Measurements from ENCODE around the gene GRHL1.

GRHL1 gene

GRCh38 chr2:9944330-9944758 lies 7.1 kb upstream of the GRHL1 start:
- WGBS (ENCODE audit: extremely low coverage, insufficient coverage, insufficient read length): no CpG with 5 or more reads among the region's 3 CpGs
- Histone ChIP-seq H3K23ac (ENCODE audit: low read length) (no peak overlapping the region), H3K18ac (ENCODE audit: low read length) (no peak overlapping the region)

GRCh38 chr2:9945596-9945995 lies 5.9 kb upstream of the GRHL1 start:
- Histone ChIP-seq H3K79me2 (ENCODE audit: control insufficient read depth, insufficient read depth, low read length, poor library complexity) (peaks cover under 1% of the 10 kb centered on the region), H2BK12ac (ENCODE audit: low read length) (no peak overlapping the region), H3K27ac (ENCODE audit: low read depth, low read length) (no peak overlapping the region), H2AFZ (ENCODE audit: insufficient read depth, low read length, poor library complexity) (no peak overlapping the region), H3K9me3 (ENCODE audit: insufficient read depth, low read depth, low read length) (no peaks in the 10 kb centered on the region), H3K23ac (ENCODE audit: low read length) (no peak overlapping the region), H2AK5ac (ENCODE audit: low read length) (no peak overlapping the region), H3K4me1 (ENCODE audit: control insufficient read depth in 1 of 2, insufficient read depth in 2 of 2, low read length in 2 of 2) (peaks cover 15 to 17% of the 10 kb centered on the region in 2 experiments), H3K18ac (ENCODE audit: low read length) (no peak overlapping the region), H2BK5ac (ENCODE audit: low read depth, low read length, poor library complexity) (no peak overlapping the region), H3K27me3 (ENCODE audit: insufficient read depth, low read length) (no peaks in the 10 kb centered on the region), H3K4me3 (ENCODE audit: low read depth, low read length) (no peak overlapping the region), H3K9ac (ENCODE audit: low read length) (no peak overlapping the region), H4K8ac (ENCODE audit: low read depth, low read length) (no peak overlapping the region), H3K4ac (ENCODE audit: low read depth, low read length) (no peak overlapping the region), H3K14ac (ENCODE audit: low read length) (no peak overlapping the region), H3K79me1 (ENCODE audit: low read length) (peaks cover 6% of the 10 kb centered on the region), H4K12ac (ENCODE audit: low read depth, low read length) (no peak overlapping the region), H4K91ac (ENCODE audit: low read depth, low read length) (no peak overlapping the region), H3K4me2 (ENCODE audit: low read length) (no peak overlapping the region), H3K36me3 (ENCODE audit: control insufficient read depth in 1 of 2, insufficient read depth in 2 of 2, low read length in 2 of 2) (no peaks in the 10 kb centered on the region), H2BK120ac (ENCODE audit: insufficient read depth, low read length, poor library complexity) (no peak overlapping the region)
- no CpG with 5 or more reads among the region's 7 CpGs for WGBS (ENCODE audit: extremely low coverage, insufficient coverage, insufficient read length)
- peak; percentile 57 to 75 for DNase-seq

More at GRCh38 chr2:9944330-9944758, 7.1 kb upstream of the GRHL1 start:
- Histone ChIP-seq H3K4ac (ENCODE audit: low read depth, low read length) (no peak overlapping the region), H3K27me3 (ENCODE audit: insufficient read depth, low read length) (no peaks in the 10 kb centered on the region), H4K12ac (ENCODE audit: low read depth, low read length) (no peak overlapping the region), H3K27ac (ENCODE audit: low read depth, low read length) (no peak overlapping the region), H2BK120ac (ENCODE audit: insufficient read depth, low read length, poor library complexity) (no peak overlapping the region), H3K4me3 (ENCODE audit: low read depth, low read length) (no peak overlapping the region), H3K79me2 (ENCODE audit: control insufficient read depth, insufficient read depth, low read length, poor library complexity) (no peaks in the 10 kb centered on the region), H2AK5ac (ENCODE audit: low read length) (no peak overlapping the region), H3K4me2 (ENCODE audit: low read length) (no peak overlapping the region), H4K91ac (ENCODE audit: low read depth, low read length) (no peak overlapping the region), H4K8ac (ENCODE audit: low read depth, low read length) (no peak overlapping the region), H3K79me1 (ENCODE audit: low read length) (no peaks in the 10 kb centered on the region), H3K4me1 (ENCODE audit: control insufficient read depth in 1 of 2, insufficient read depth in 2 of 2, low read length in 2 of 2) (peaks cover 14 to 17% of the 10 kb centered on the region in 2 experiments), H3K9ac (ENCODE audit: low read length) (no peak overlapping the region), H3K36me3 (ENCODE audit: control insufficient read depth in 1 of 2, insufficient read depth in 2 of 2, low read length in 2 of 2) (no peaks in the 10 kb centered on the region), H2BK5ac (ENCODE audit: low read depth, low read length, poor library complexity) (no peak overlapping the region), H3K9me3 (ENCODE audit: insufficient read depth, low read depth, low read length) (no peaks in the 10 kb centered on the region), H2AFZ (ENCODE audit: insufficient read depth, low read length, poor library complexity) (no peak overlapping the region), H3K14ac (ENCODE audit: low read length) (no peak overlapping the region), H2BK12ac (ENCODE audit: low read length) (no peak overlapping the region)
- DNase-seq: peak; percentile 33 to 76

GRCh38 chr2:9946076-9946475 lies 5.4 kb upstream of the GRHL1 start:
- Histone ChIP-seq H3K9me3 (ENCODE audit: insufficient read depth, low read depth, low read length) (no peaks in the 10 kb centered on the region), H3K23ac (ENCODE audit: low read length) (no peak overlapping the region), H3K79me1 (ENCODE audit: low read length) (peaks cover 10% of the 10 kb centered on the region), H2BK120ac (ENCODE audit: insufficient read depth, low read length, poor library complexity) (no peak overlapping the region), H2AFZ (ENCODE audit: insufficient read depth, low read length, poor library complexity) (no peak overlapping the region), H3K4ac (ENCODE audit: low read depth, low read length) (no peak overlapping the region), H3K4me2 (ENCODE audit: low read length) (no peak overlapping the region), H3K27ac (ENCODE audit: low read depth, low read length) (no peak overlapping the region), H2BK5ac (ENCODE audit: low read depth, low read length, poor library complexity) (no peak overlapping the region), H2AK5ac (ENCODE audit: low read length) (no peak overlapping the region), H4K8ac (ENCODE audit: low read depth, low read length) (no peak overlapping the region), H3K4me3 (ENCODE audit: low read depth, low read length) (no peak overlapping the region), H3K18ac (ENCODE audit: low read length) (no peak overlapping the region), H3K36me3 (ENCODE audit: control insufficient read depth in 1 of 2, insufficient read depth in 2 of 2, low read length in 2 of 2) (no peaks in the 10 kb centered on the region), H3K4me1 (ENCODE audit: control insufficient read depth in 1 of 2, insufficient read depth in 2 of 2, low read length in 2 of 2) (peaks cover 11 to 13% of the 10 kb centered on the region in 2 experiments), H3K79me2 (ENCODE audit: control insufficient read depth, insufficient read depth, low read length, poor library complexity) (peaks cover 5% of the 10 kb centered on the region), H3K14ac (ENCODE audit: low read length) (no peak overlapping the region), H4K12ac (ENCODE audit: low read depth, low read length) (no peak overlapping the region), H3K9ac (ENCODE audit: low read length) (no peak overlapping the region), H3K27me3 (ENCODE audit: insufficient read depth, low read length) (no peaks in the 10 kb centered on the region), H4K91ac (ENCODE audit: low read depth, low read length) (no peak overlapping the region), H2BK12ac (ENCODE audit: low read length) (no peak overlapping the region)
- no peak for DNase-seq
- no CpG with 5 or more reads among the region's 7 CpGs for WGBS (ENCODE audit: extremely low coverage, insufficient coverage, insufficient read length)

GRCh38 chr2:9946818-9947217 lies 4.7 kb upstream of the GRHL1 start:
- Histone ChIP-seq H3K79me2 (ENCODE audit: control insufficient read depth, insufficient read depth, low read length, poor library complexity) (peaks cover 5% of the 10 kb centered on the region), H3K4ac (ENCODE audit: low read depth, low read length) (no peak overlapping the region), H3K23ac (ENCODE audit: low read length) (no peak overlapping the region), H2BK5ac (ENCODE audit: low read depth, low read length, poor library complexity) (no peak overlapping the region), H2AK5ac (ENCODE audit: low read length) (no peak overlapping the region), H3K9me3 (ENCODE audit: insufficient read depth, low read depth, low read length) (no peaks in the 10 kb centered on the region), H3K36me3 (ENCODE audit: control insufficient read depth in 1 of 2, insufficient read depth in 2 of 2, low read length in 2 of 2) (no peaks in the 10 kb centered on the region), H3K4me1 (ENCODE audit: control insufficient read depth in 1 of 2, insufficient read depth in 2 of 2, low read length in 2 of 2) (peaks cover 7 to 8% of the 10 kb centered on the region in 2 experiments), H3K4me3 (ENCODE audit: low read depth, low read length) (no peak overlapping the region), H4K91ac (ENCODE audit: low read depth, low read length) (no peak overlapping the region), H3K27ac (ENCODE audit: low read depth, low read length) (no peak overlapping the region), H3K18ac (ENCODE audit: low read length) (no peak overlapping the region), H2BK12ac (ENCODE audit: low read length) (no peak overlapping the region), H4K12ac (ENCODE audit: low read depth, low read length) (no peak overlapping the region), H3K4me2 (ENCODE audit: low read length) (no peak overlapping the region), H3K9ac (ENCODE audit: low read length) (no peak overlapping the region), H3K27me3 (ENCODE audit: insufficient read depth, low read length) (no peaks in the 10 kb centered on the region), H3K79me1 (ENCODE audit: low read length) (peaks cover 13% of the 10 kb centered on the region), H2BK120ac (ENCODE audit: insufficient read depth, low read length, poor library complexity) (no peak overlapping the region), H3K14ac (ENCODE audit: low read length) (no peak overlapping the region), H4K8ac (ENCODE audit: low read depth, low read length) (no peak overlapping the region), H2AFZ (ENCODE audit: insufficient read depth, low read length, poor library complexity) (no peak overlapping the region)
- peak; percentile 66 to 68 for DNase-seq
- no CpG with 5 or more reads among the region's 5 CpGs for WGBS (ENCODE audit: extremely low coverage, insufficient coverage, insufficient read length)

Measured in trophoblast cell (in vitro differentiated cells and primary cell).